Body of pancreas (tissue), 4 donors: ENCODE data around the gene CNTF.

Experiments
- CTCF ChIP-seq, 7 experiments: fragments of 450-650 bp in 4 of 7; fragments of 200-600 bp in 3 of 7; sonication (generic) in 3 of 7; IDR thresholded peaks; one replicate each; pipeline ENCODE4 v1.5.1; 2016 to 2019; ENCODE audit warnings: antibody characterized with exemption in 7 of 7
- POLR2A ChIP-seq, 3 donors: fragments of 450-650 bp; IDR thresholded peaks; one replicate each; pipeline ENCODE4 v1.6.1; 2016; ENCODE audit warnings: antibody characterized with exemption in 3 of 3, mild to moderate bottlenecking in 2 of 3

- no peak for TF ChIP-seq POLR2A (IDR thresholded peaks at IDR 0.05)
- TF ChIP-seq CTCF (IDR thresholded peaks at IDR 0.05): no peak
Measured at GRCh38 chr11:58580311-58580710, 42.2 kb upstream of the CNTF start.
